ENCODE measurements around the gene TMEM116. TPM values are rescaled to one million over a fixed set of nuclear protein-coding genes. Genes with fewer than 3 reads are reported as not detected.
"Not testable (repeated sequence)": the region's sequence is repeated elsewhere in the genome, so short reads cannot be mapped to it uniquely, and the experiment has no call there.

The TMEM116 gene
- total RNA-seq, 4 donors from 2014 or later: 21.5 to 37.3 (median 35.5) TPM

DNA sequence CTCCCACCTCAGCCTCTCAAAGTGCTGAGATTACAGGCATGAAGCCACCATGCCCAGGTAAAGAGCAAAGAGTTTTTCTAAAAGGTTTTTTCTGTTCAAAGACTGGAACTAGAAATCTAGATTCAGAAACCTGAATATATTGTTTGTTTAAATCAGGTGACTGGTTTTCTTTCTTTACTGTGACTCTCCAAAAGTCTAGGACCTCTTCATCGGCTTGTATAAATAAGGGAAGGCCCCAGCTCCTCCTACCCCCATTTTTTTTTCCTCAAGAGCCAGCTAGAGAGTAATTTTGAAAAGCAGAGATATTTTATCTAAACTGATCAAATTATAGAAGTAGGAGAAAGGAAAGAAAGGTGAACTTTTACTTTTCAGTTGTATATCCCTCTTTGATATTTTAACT lies 48.0 kb downstream of the TMEM116 start:
- H3K4me3 ChIP-seq: no peak overlapping the region
- H3K27me3 ChIP-seq: no peaks in the 10 kb centered on the region
- peaks cover 0 to 15% (median 0%) of the 10 kb centered on the region in 3 donors for H3K36me3 ChIP-seq
- no peak for DNase-seq
- H3K9me3 ChIP-seq: peaks cover 0 to 3% (median 0%) of the 10 kb centered on the region in 4 donors
- TF ChIP-seq POLR2A (IDR thresholded peaks at IDR 0.05): no peak
- TF ChIP-seq, protein P1, sequence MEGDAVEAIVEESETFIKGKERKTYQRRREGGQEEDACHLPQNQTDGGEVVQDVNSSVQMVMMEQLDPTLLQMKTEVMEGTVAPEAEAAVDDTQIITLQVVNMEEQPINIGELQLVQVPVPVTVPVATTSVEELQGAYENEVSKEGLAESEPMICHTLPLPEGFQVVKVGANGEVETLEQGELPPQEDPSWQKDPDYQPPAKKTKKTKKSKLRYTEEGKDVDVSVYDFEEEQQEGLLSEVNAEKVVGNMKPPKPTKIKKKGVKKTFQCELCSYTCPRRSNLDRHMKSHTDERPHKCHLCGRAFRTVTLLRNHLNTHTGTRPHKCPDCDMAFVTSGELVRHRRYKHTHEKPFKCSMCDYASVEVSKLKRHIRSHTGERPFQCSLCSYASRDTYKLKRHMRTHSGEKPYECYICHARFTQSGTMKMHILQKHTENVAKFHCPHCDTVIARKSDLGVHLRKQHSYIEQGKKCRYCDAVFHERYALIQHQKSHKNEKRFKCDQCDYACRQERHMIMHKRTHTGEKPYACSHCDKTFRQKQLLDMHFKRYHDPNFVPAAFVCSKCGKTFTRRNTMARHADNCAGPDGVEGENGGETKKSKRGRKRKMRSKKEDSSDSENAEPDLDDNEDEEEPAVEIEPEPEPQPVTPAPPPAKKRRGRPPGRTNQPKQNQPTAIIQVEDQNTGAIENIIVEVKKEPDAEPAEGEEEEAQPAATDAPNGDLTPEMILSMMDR (IDR thresholded peaks at IDR 0.05): no peak
- no peak overlapping the region for H3K27ac ChIP-seq
- no peaks in the 10 kb centered on the region for H3K4me1 ChIP-seq

GRCh38 chr12:111959518-111959917 lies 53.4 kb downstream of the TMEM116 start:
- DNase-seq, H3K27ac ChIP-seq, H3K4me3 ChIP-seq, H3K27me3 ChIP-seq, H3K4me1 ChIP-seq, H3K9me3 ChIP-seq: not testable (repeated sequence)
- peaks cover 0 to 11% (median 0%) of the 10 kb centered on the region in 3 donors for H3K36me3 ChIP-seq

DNA sequence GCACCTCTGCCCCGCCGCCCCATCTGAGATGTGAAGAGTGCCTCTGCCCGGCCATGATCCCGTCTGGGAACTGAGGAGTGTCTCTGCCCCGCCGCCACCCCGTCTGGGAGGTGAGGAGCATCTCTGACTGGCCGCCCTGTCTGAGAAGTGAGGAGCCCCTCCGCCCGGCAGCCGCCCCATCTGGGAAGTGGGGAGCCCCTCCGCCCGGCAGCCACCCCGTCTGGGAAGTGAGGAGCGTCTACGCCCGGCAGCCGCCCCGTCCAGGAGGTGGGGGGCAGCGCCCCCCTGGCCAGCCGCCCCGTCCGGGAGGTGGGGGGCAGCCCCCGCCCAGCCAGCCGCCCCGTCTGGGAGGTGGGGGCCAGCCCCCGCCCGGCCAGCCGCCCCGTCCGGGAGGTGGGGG lies 55.7 kb downstream of the TMEM116 start:
- not testable (repeated sequence) for H3K4me3 ChIP-seq, H3K27ac ChIP-seq, DNase-seq, H3K27me3 ChIP-seq, H3K9me3 ChIP-seq, H3K36me3 ChIP-seq
- peaks cover 0 to 13% (median 0%) of the 10 kb centered on the region in 4 donors for H3K4me1 ChIP-seq

DNA sequence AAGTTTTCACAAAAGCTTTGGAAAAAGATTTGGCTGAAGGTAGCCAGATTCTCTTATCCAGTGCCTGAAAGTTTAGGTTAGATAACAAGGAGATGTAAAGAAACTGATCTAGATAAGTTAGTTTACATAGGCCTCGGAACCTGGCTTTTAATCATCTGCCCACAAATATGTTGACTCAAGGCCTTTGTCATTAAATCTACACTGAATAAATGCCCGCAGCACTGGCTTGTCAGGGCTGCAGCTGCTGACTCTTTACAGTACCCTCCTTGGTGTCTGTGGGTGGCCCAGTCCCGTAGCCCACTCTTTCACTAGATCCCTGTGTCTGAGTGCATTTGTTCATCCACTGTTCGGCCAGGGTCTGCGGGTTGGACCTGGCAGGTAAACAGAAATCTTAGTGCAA lies 58.0 kb downstream of the TMEM116 start:
- H3K4me1 ChIP-seq: peaks cover 0 to 13% (median 0%) of the 10 kb centered on the region in 4 donors
- no peaks in the 10 kb centered on the region for H3K27me3 ChIP-seq
- no peak overlapping the region for H3K27ac ChIP-seq
- DNase-seq: no peak
- peaks cover 0 to 7% (median 0%) of the 10 kb centered on the region in 4 donors for H3K9me3 ChIP-seq
- H3K4me3 ChIP-seq: no peak overlapping the region
- no peaks in the 10 kb centered on the region for H3K36me3 ChIP-seq
- TF ChIP-seq POLR2A (IDR thresholded peaks at IDR 0.05): no peak
- TF ChIP-seq, protein P1 (IDR thresholded peaks at IDR 0.05): no peak

GRCh38 chr12:111953455-111953854 lies 59.5 kb downstream of the TMEM116 start:
- TF ChIP-seq POLR2A (IDR thresholded peaks at IDR 0.05): no peak
- TF ChIP-seq, protein P1 (IDR thresholded peaks at IDR 0.05): no peak

DNA sequence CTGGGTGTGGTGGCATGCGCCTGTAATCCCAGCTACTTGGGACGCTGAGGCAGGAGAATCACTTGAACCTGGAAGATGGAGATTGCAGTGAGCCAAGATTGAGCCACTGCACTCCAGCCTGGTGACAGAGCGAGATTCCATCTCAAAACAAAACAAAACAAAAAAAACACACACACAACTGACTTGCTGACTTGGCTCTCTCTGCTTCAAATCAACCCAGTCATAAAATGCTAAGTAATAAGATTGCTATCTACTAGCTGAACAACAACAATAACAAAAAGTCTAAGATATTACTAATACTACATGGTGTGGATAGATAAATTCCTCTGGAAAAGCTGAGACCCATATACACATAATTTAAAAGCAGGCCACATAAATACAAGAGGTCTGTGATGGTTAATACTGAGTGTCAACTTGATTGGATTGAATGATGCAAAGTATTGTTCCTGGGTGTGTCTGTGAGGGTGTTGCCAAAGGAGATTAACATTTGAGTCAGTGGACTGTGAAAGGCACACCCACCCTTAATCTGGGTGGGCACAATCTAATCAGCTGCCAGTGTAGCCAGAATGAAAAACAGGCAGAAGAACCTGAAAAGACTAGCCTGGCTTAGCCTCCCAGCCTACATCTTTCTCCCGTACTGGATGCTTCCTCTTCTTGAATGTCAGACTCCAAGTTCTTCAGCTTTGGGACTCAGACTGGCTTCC lies 60.7 kb downstream of the TMEM116 start:
- H3K9me3 ChIP-seq, H3K4me3 ChIP-seq, DNase-seq, H3K27me3 ChIP-seq, H3K27ac ChIP-seq, H3K36me3 ChIP-seq: not testable (repeated sequence)
- peaks cover 0 to 13% (median 0%) of the 10 kb centered on the region in 4 donors for H3K4me1 ChIP-seq

More at GRCh38 chr12:111953455-111953854, 59.5 kb downstream of the TMEM116 start:
- Histone ChIP-seq H3K4me1 (peaks cover 0 to 13% (median 0%) of the 10 kb centered on the region in 4 donors), H3K27me3 (no peaks in the 10 kb centered on the region), H3K4me3 (no peak overlapping the region), H3K9me3 (peaks cover 0 to 7% (median 0%) of the 10 kb centered on the region in 4 donors), H3K36me3 (no peaks in the 10 kb centered on the region), H3K27ac (no peak overlapping the region)
- no peak for DNase-seq

GRCh38 chr12:111950961-111951676 lies 61.8 kb downstream of the TMEM116 start:
- peaks cover 0 to 13% (median 0%) of the 10 kb centered on the region in 4 donors for H3K4me1 ChIP-seq
- DNase-seq, H3K36me3 ChIP-seq, H3K27ac ChIP-seq, H3K27me3 ChIP-seq, H3K9me3 ChIP-seq, H3K4me3 ChIP-seq: not testable (repeated sequence)
